Mesenchymal stem cell (in vitro differentiated cells and primary cell): ENCODE measurements around the gene CYP2A6.
A peak's percentile ranks its signal among the peaks of the same experiment; 100 is the strongest.

Experiments used
- DNase-seq: peaks from one replicate; pipeline ENCODE4 v3.0.0-alpha.2; 2013
- H2AFZ ChIP-seq: one replicate; pipeline ENCODE4 v1.6.1; 2013; ENCODE audit warnings: low read depth, mild to moderate bottlenecking, control low read depth, inconsistent platforms, low read length, moderate library complexity
- H2AK5ac ChIP-seq: 2 replicates; pipeline ENCODE4 v1.6.1; 2013; ENCODE audit warnings: low read length, moderate library complexity, mild to moderate bottlenecking, inconsistent platforms; ENCODE audit not compliant: severe bottlenecking
- H2BK120ac ChIP-seq: one replicate; pipeline ENCODE4 v1.6.1; 2013; ENCODE audit warnings: low read depth, mild to moderate bottlenecking, inconsistent platforms, low read length, moderate library complexity
- H2BK12ac ChIP-seq, 2 experiments: one replicate each; pipeline ENCODE4 v1.6.1; 2013; ENCODE audit warnings: inconsistent platforms in 2 of 2, low read length in 2 of 2, mild to moderate bottlenecking in 2 of 2, moderate library complexity in 2 of 2, control low read depth in 1 of 2
- H2BK15ac ChIP-seq: one replicate; pipeline ENCODE4 v1.6.1; 2013; ENCODE audit warnings: mild to moderate bottlenecking, low read depth, inconsistent platforms; ENCODE audit not compliant: poor library complexity, severe bottlenecking
- H2BK5ac ChIP-seq: 2 replicates; pipeline ENCODE4 v1.6.1; 2013; ENCODE audit warnings: low read depth, mild to moderate bottlenecking, low read length, control low read depth, inconsistent platforms; ENCODE audit not compliant: poor library complexity, severe bottlenecking
- H3K14ac ChIP-seq, 2 experiments: one replicate each; pipeline ENCODE4 v1.6.1; 2013; ENCODE audit warnings: inconsistent platforms in 2 of 2, low read length in 2 of 2, control low read depth in 1 of 2, mild to moderate bottlenecking in 1 of 2, moderate library complexity in 1 of 2
- H3K18ac ChIP-seq, 2 experiments: one replicate each; pipeline ENCODE4 v1.6.1; 2013; ENCODE audit warnings: inconsistent platforms in 2 of 2, low read length in 2 of 2, control low read depth in 1 of 2, low read depth in 1 of 2, mild to moderate bottlenecking in 1 of 2
- H3K23ac ChIP-seq, 2 experiments: one replicate each; pipeline ENCODE4 v1.6.1; 2013; ENCODE audit warnings: inconsistent platforms in 2 of 2, low read length in 2 of 2, mild to moderate bottlenecking in 2 of 2, moderate library complexity in 2 of 2, control low read depth in 1 of 2
- H3K27ac ChIP-seq: 2 replicates; pipeline ENCODE4 v1.5.1; 2013; ENCODE audit warnings: mild to moderate bottlenecking, moderate library complexity, low read length, control low read depth, inconsistent platforms; ENCODE audit not compliant: poor library complexity, severe bottlenecking
- H3K27me3 ChIP-seq, 2 experiments: 2 replicates each; pipeline versions ENCODE4 v1.6.1 to v1.7.0; 2013; ENCODE audit warnings: low read length in 2 of 2, mild to moderate bottlenecking in 2 of 2, moderate library complexity in 2 of 2, control low read depth in 1 of 2, inconsistent platforms in 1 of 2; ENCODE audit not compliant: control insufficient read depth in 1 of 2, insufficient read depth in 1 of 2
- H3K36me3 ChIP-seq, 2 experiments: 2 replicates each; pipeline versions ENCODE4 v1.6.1 to v1.7.0; 2013; ENCODE audit warnings: low read length in 2 of 2, control low read depth in 1 of 2, inconsistent platforms in 1 of 2, low read depth in 1 of 2, mild to moderate bottlenecking in 1 of 2; ENCODE audit not compliant: insufficient read depth in 2 of 2, control insufficient read depth in 1 of 2
- H3K4ac ChIP-seq, 2 experiments: one replicate each; pipeline ENCODE4 v1.6.1; 2013; ENCODE audit warnings: inconsistent platforms in 2 of 2, low read length in 2 of 2, mild to moderate bottlenecking in 2 of 2, moderate library complexity in 2 of 2, control low read depth in 1 of 2, low read depth in 1 of 2
- H3K4me1 ChIP-seq: 2 replicates; pipeline ENCODE4 v1.6.1; 2013; ENCODE audit warnings: low read depth, low read length, control low read depth; ENCODE audit not compliant: control insufficient read depth, insufficient read depth
- H3K4me2 ChIP-seq: 2 replicates; pipeline ENCODE4 v1.6.1; 2013; ENCODE audit warnings: low read length, mild to moderate bottlenecking, inconsistent platforms; ENCODE audit not compliant: poor library complexity, severe bottlenecking
- H3K4me3 ChIP-seq, 2 experiments: 2 replicates each; pipeline versions ENCODE4 v1.5.1 to v1.7.0; 2013; ENCODE audit warnings: low read length in 2 of 2, mild to moderate bottlenecking in 2 of 2, control low read depth in 1 of 2, low read depth in 1 of 2; ENCODE audit not compliant: insufficient read depth in 1 of 2
- H3K79me1 ChIP-seq: replicated peaks from 2 replicates; pipeline ENCODE4 v1.6.1; 2013; ENCODE audit warnings: mild to moderate bottlenecking, control low read depth, low read length, inconsistent platforms; ENCODE audit not compliant: poor library complexity, severe bottlenecking
- H3K9ac ChIP-seq: 2 replicates; pipeline ENCODE4 v1.7.0; 2013; ENCODE audit warnings: mild to moderate bottlenecking, low read length, moderate library complexity
- H3K9me3 ChIP-seq: 2 replicates; pipeline ENCODE4 v1.7.0; 2013; ENCODE audit warnings: mild to moderate bottlenecking, low read length; ENCODE audit not compliant: control insufficient read depth
- H4K8ac ChIP-seq: one replicate; pipeline ENCODE4 v1.6.1; 2013; ENCODE audit warnings: inconsistent platforms, mild to moderate bottlenecking, low read length, moderate library complexity
- H4K91ac ChIP-seq: one replicate; pipeline ENCODE4 v1.6.1; 2013; ENCODE audit warnings: mild to moderate bottlenecking, low read length, inconsistent platforms
- WGBS: methylation state at CpG from one replicate; pipeline ENCODE4 v1.1.7; 2013; ENCODE audit warnings: mixed read lengths; 5-methylcytosine and 5-hydroxymethylcytosine counted together

Gene CYP2A6

GRCh38 chr19:40797166-40797962 lies 52.9 kb downstream of the CYP2A6 start:
- Histone ChIP-seq H4K91ac (peak overlapping the region; percentile 15), H3K18ac (peak overlapping the region in 1 of 2 experiments; percentile 55), H3K36me3 (peaks cover 26 to 34% of the 10 kb centered on the region in 2 experiments), H3K27ac (peak overlapping the region; percentile 91), H2AFZ (no peak overlapping the region), H2BK120ac (no peak overlapping the region), H4K8ac (no peak overlapping the region), H3K4me3 (peak overlapping the region in 1 of 2 experiments; percentile 82), H3K4me1 (peaks cover 26% of the 10 kb centered on the region), H3K4ac (peak overlapping the region in 1 of 2 experiments; percentile 27), H2BK5ac (no peak overlapping the region), H3K4me2 (peak overlapping the region; percentile 40), H3K23ac (peak overlapping the region in 1 of 2 experiments; percentile 68), H2BK12ac (peak overlapping the region in 1 of 2 experiments; percentile 88), H2BK15ac (no peak overlapping the region), H3K9ac (peak overlapping the region; percentile 93), H3K27me3 (no peaks in the 10 kb centered on the region), H3K79me1 (peaks cover 2% of the 10 kb centered on the region), H3K9me3 (no peaks in the 10 kb centered on the region), H2AK5ac (peak overlapping the region; percentile 60), H3K14ac (peak overlapping the region in 1 of 2 experiments; percentile 64)
- WGBS = 95% methylated on average over 14 of the region's 14 CpGs
- DNase-seq = no peak
